Measurements from ENCODE around the gene LARGE1. TPM values are rescaled to one million over a fixed set of nuclear protein-coding genes. Genes with fewer than 3 reads are reported as not detected.

Gene LARGE1
- total and polyA plus RNA-seq, 9 of the 15 experiments (the other 6 are each of a cell fraction or from before 2014, with no cell fraction given) = 0.01 to 0.66 (median 0.14) TPM; not detected in 2

- TF ChIP-seq TCF7 (IDR thresholded peaks at IDR 0.05; ENCODE audit: borderline replicate concordance) (no peak), ETV6 (IDR thresholded peaks at IDR 0.05; ENCODE audit: borderline replicate concordance in 1 of 2, low read depth in 2 of 2, low read length in 1 of 2) (no peak), ETV6 (CRISPR knock-in tag; IDR thresholded peaks at IDR 0.05; ENCODE audit: borderline replicate concordance) (no peak), HNRNPK (IDR thresholded peaks at IDR 0.05; ENCODE audit: low read depth, low read length, poor library complexity, severe bottlenecking) (no peak), MED1 (CRISPR knock-in tag; IDR thresholded peaks at IDR 0.05; ENCODE audit: borderline replicate concordance) (no peak), RBBP5 (IDR thresholded peaks at IDR 0.05; ENCODE audit: borderline replicate concordance, insufficient read depth, low read length, poor library complexity, severe bottlenecking) (no peak), GTF2F1 (IDR thresholded peaks at IDR 0.05; ENCODE audit: low read depth, low read length) (no peak), WHSC1 (IDR thresholded peaks at IDR 0.05; ENCODE audit: low read length) (no peak), SIRT6 (IDR thresholded peaks at IDR 0.05; ENCODE audit: low read depth, low read length) (no peak), RAD21 (CRISPR knock-in tag; conservative IDR thresholded peaks at IDR 0.05 in 1 of 2, IDR thresholded peaks at IDR 0.05 in 1 of 2) (no peak), SMAD1 (IDR thresholded peaks at IDR 0.05; ENCODE audit: low read depth, low read length, partially characterized antibody) (no peak)
Measured at GRCh38 chr22:33894515-33894914, 25.8 kb downstream of the LARGE1 start (continued).

DNA sequence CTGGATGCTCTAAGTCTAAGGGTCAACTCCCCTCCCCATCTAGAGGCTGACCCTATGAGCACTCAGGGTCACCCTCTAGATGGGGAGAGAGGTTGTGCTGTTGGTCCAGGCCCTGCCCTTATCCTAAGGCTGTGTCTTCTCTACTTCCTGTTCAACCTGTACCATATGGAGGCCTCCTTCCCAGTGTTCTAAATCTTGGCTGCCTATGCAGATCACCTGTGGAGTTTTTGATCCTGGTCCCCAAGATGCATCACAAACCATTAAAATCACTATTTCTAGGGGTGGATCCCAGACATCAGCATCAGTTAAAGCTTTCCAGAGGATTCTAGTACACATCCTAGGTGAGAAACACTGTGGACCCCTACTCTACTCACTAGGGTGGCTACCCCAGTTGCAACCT is 26.2 kb downstream of the LARGE1 start:
- Histone ChIP-seq H3K4me3 (no peak overlapping the region), H3K27ac (ENCODE audit: extremely low read depth, low read depth, low read length) (no peak overlapping the region), H3K27me3 (ENCODE audit: control insufficient read depth in 2 of 2, insufficient read depth in 2 of 2, low read length in 2 of 2) (no peaks in the 10 kb centered on the region), H3K4me2 (ENCODE audit: insufficient read depth, low read length) (no peak overlapping the region), H2AFZ (ENCODE audit: low read depth, low read length) (no peak overlapping the region), H3K36me3 (ENCODE audit: control insufficient read depth, insufficient read depth, low read length) (no peaks in the 10 kb centered on the region), H3K9ac (ENCODE audit: insufficient read depth in 1 of 2, low read depth in 2 of 2, low read length in 2 of 2) (no peak overlapping the region), H3K4me1 (replicated peaks in 1 of 2; ENCODE audit: control insufficient read depth in 2 of 2, insufficient read depth in 2 of 2, low read length in 2 of 2) (no peaks in the 10 kb centered on the region), H3K9me3 (replicated peaks; ENCODE audit: control insufficient read depth, insufficient read depth, low read depth, low read length) (no peaks in the 10 kb centered on the region), H4K20me1 (replicated peaks; ENCODE audit: control insufficient read depth, insufficient read depth, low read length) (no peaks in the 10 kb centered on the region), H3K79me2 (ENCODE audit: control insufficient read depth, insufficient read depth, low read length) (no peaks in the 10 kb centered on the region), H3K9me1 (ENCODE audit: control insufficient read depth, insufficient read depth, low read length) (no peaks in the 10 kb centered on the region)
- no peak for ATAC-seq
- DNase-seq (ENCODE audit: extremely low read depth in 1 of 4, low spot score in 3 of 4) = no peak
- ChIA-PET CTCF (ENCODE audit: low intra/inter-chr PET ratio) (no interaction called here), POLR2A (no interaction called here)
- TF ChIP-seq RNF219 (CRISPR knock-in tag; IDR thresholded peaks at IDR 0.05) (no peak), POLR2AphosphoS2 (IDR thresholded peaks at IDR 0.05; ENCODE audit: low read length) (no peak), TRIM24 (IDR thresholded peaks at IDR 0.05) (no peak), CXXC5 (CRISPR knock-in tag; IDR thresholded peaks at IDR 0.05) (no peak), ZFP36 (IDR thresholded peaks at IDR 0.05; ENCODE audit: low read depth, low read length, partially characterized antibody) (no peak), TCFL5 (CRISPR knock-in tag; conservative IDR thresholded peaks at IDR 0.05) (no peak)
- TF ChIP-seq, protein P1, sequence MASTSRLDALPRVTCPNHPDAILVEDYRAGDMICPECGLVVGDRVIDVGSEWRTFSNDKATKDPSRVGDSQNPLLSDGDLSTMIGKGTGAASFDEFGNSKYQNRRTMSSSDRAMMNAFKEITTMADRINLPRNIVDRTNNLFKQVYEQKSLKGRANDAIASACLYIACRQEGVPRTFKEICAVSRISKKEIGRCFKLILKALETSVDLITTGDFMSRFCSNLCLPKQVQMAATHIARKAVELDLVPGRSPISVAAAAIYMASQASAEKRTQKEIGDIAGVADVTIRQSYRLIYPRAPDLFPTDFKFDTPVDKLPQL (IDR thresholded peaks at IDR 0.05; ENCODE audit: extremely low read depth, insufficient read length) = no peak
- no peak for FAIRE-seq
- no TSS peak for BruUV-seq (replicated peaks)
- intact Hi-C loops (cut with micrococcal nuclease) = no loop called here
- in situ Hi-C loops (cut with MboI) = no loop called here

All from K562 (cell line).